Astrocyte of the spinal cord (primary cell): ENCODE results near the gene CHRNA1.

Source experiments
- DNase-seq: peaks from one replicate; pipeline ENCODE4 v3.0.0; 2011; ENCODE audit warnings: low read depth, low spot score
- H3K4me3 ChIP-seq: 2 replicates; pipeline ENCODE4 v1.5.1; 2011; ENCODE audit warnings: low read depth, mild to moderate bottlenecking, low read length, moderate library complexity
- CTCF ChIP-seq: IDR thresholded peaks from 2 replicates; pipeline ENCODE4 v1.5.1; 2012; ENCODE audit warnings: low read depth, mild to moderate bottlenecking, low read length, inconsistent platforms
- in situ Hi-C: cut with HindIII; loops from 2 replicates; pipeline ENCODE4 v1.10.0; 2017; ENCODE audit warnings: low sequenced_read_pairs

The CHRNA1 gene

GRCh38 chr2:174759381-174760065 is 4.7 kb downstream of the CHRNA1 start:
- no peak for DNase-seq
- in situ Hi-C loops, result no loop called here
- TF ChIP-seq CTCF, result no peak
- H3K4me3 ChIP-seq, result no peak overlapping the region

- no peak for TF ChIP-seq CTCF
- DNase-seq, result no peak
- no peak overlapping the region for H3K4me3 ChIP-seq
- in situ Hi-C loops, result no loop called here
These were observed 7.5 kb downstream of the CHRNA1 start for GRCh38 chr2:174756743-174757142.

- DNase-seq, result no peak
- H3K4me3 ChIP-seq, result no peak overlapping the region
- in situ Hi-C loops, result no loop called here
- TF ChIP-seq CTCF, result no peak
These were observed 11.1 kb downstream of the CHRNA1 start for GRCh38 chr2:174753038-174753633.

- H3K4me3 ChIP-seq, result no peak overlapping the region
- DNase-seq, result peak; percentile 54
- in situ Hi-C loops, result no loop called here
- no peak for TF ChIP-seq CTCF
These were observed 11.8 kb downstream of the CHRNA1 start for GRCh38 chr2:174752403-174753037.

- in situ Hi-C loops, result no loop called here
- no peak for TF ChIP-seq CTCF
- no peak for DNase-seq
- no peak overlapping the region for H3K4me3 ChIP-seq
These were observed 13.3 kb downstream of the CHRNA1 start for GRCh38 chr2:174750923-174751441.

- no peak overlapping the region for H3K4me3 ChIP-seq
- no peak for TF ChIP-seq CTCF
- no peak for DNase-seq
- in situ Hi-C loops, result no loop called here
These were observed 14.5 kb downstream of the CHRNA1 start for GRCh38 chr2:174749793-174750192.
